Stromal cell of bone marrow (primary cell): ENCODE results near the gene PDE9A.

Experiments used
- DNase-seq: peaks from one replicate; pipeline ENCODE4 v3.0.0-alpha.2; 2012; ENCODE audit warnings: low read depth

The PDE9A gene

GRCh38 chr21:42771503-42771805 is 118.0 kb downstream of the PDE9A start:
- no peak for DNase-seq

DNA sequence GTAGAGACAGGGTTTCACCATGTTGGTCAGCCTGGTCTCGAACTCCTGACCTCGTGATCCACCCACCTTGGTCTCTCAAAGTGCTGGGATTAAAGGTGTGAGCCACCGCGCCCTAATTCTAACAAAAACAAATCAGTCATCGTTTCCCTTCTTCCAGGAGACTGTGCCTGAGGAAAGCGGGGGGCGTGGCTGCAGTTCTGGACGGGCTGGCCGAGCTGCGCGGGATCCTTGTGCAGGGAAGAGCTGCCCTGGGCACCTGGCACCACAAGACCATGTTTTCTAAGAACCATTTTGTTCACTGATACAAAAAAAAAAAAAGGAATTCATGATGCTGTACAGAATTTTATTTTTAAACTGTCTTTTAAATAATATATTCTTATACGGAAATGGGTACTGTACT is 121.7 kb downstream of the PDE9A start:
- no peak for DNase-seq

GRCh38 chr21:42775891-42776290 is 122.5 kb downstream of the PDE9A start:
- DNase-seq, result no peak

DNA sequence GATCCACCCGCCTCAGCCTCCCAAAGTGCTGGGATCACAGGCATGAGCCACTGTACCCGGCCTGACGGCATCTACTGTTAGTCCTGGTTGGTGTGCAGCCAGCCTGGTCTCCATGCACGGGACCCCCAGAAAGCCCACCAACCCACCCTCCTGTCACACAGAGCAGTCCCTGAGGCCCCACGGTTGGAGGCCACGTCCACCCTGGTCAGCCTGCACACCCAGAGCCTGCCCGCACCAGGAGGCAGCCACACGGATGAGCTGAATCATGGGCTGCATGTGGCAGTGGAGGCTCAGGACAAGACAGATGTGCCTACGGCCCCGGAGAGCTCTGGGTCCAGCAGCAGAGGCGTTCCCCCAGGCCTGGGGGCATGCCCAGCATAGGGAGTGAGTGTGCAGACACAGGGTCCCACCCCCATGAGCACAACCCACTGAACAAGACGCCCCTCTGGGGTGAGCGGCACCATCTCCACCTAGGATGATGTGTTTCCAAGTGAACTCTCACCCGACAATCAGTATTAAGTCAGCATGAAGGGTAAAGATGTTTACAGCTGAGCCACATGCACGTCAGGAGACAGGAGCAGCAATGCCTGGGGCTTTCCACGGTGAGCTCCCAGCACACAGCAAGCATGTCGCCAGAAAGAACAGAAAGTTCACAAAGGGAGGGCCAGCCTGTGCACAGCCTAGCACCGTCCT is 123.8 kb downstream of the PDE9A start:
- DNase-seq, result no peak

DNA sequence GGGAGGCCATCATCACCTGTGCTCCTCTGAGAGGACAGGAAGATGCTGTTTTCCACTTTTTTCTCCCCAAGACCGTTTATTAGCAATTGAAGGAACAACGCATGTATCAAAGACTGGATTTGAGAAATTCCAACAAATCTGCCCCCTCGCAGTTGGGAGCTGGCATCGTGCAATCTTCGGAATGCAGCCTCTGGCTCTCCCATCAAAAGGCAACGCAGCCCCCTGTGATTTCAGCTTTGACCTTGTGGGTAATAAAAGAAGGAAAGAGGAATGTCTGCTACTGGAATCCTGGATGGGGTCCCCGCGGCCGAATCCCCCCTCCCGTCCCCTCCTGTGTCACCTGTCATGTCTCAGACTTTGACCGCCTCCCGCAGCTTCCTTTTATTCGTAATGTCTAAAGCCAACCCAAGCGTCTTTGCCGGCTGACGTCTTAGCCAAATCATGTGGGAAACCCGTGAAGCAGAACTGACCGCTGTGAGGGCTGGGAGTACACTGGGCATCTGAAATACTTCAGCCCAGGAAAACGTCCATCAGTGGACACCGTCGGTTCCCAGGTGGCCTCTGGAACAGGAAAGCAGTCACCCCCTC is 124.4 kb downstream of the PDE9A start:
- DNase-seq, result no peak

DNA sequence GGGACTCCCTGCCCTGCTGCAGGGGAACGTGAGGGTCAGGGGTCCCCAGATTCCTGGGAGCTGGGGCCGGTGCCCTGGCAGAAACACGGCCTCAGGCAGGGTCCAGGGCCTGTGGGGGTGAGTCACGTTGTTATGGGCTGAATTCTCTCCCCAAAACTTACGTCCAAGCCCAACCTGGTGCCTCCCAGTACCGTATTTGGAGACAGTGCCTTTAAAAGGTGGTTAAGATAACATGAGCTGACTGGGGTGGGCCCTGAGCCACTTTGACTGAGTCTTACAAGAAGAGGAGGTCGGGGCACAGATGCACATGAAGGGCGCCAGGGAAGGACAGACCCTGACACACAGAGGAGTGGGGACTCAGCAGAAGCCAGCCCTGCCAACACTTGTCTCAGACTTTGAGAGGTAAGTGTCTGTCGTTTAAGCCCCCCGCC is 126.0 kb downstream of the PDE9A start:
- no peak for DNase-seq

DNA sequence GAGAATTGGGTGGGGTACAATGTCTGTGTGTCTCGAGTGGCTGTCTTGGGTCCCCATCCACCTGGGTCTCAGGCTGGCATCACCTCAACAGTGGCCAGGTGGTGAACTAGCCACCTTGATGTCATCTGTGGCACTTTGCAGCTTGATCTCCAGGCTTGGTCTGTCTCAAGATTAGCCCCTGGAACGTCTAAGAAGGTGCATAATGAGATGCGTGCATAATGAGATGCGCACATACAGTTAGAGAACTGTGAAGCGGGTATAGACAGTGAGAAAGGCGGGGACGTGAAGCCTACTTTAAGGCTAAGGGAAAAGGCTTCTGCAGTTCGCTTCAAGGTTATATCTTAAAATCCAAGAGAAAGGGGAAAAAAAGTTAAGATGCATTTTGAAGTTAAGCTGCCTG is 127.2 kb downstream of the PDE9A start:
- no peak for DNase-seq

DNA sequence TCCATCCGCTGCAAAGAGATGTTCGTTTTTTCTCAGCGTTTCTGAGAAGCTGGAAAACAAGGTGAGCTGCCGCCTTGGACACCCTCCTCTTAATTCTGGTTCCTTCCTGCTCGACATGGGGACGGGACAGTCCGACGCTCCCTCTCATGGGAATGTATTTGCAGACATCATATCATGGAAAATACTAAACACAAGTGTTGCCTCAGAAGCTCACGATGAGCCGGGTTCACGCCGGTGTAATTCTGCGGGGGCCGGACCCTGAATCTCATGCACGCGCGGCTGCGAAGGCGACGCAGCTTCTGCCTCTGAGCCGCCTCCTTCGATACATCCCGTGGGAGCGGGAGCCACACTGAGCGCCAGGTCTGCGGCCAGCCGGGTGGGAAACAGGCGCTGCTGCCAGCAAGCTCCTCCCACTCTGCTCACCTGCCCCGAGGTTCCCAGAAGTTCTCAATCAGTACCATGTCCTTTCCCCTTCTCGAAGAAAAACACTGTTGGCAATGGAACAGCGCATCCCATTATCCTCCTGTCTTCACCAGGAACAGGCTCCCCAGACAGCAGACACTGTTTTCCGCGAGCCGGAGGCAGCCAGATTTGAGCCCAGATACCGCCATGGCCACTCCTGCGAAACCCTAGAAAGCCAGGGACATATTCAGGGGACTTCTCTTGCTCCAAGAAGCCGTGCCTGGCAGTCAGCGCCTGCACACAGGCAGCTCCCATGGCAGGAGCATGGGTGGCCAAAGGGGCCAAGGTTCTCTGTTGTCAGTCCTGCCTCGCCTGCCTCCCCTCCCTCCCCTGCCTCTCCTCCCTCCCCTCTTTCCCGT is 127.9 kb downstream of the PDE9A start:
- DNase-seq, result no peak

- no peak for DNase-seq
These were observed 128.7 kb downstream of the PDE9A start for GRCh38 chr21:42781971-42782722.

- no peak for DNase-seq
These were observed 129.4 kb downstream of the PDE9A start for GRCh38 chr21:42782723-42783242.

GRCh38 chr21:42784276-42784675 is 130.9 kb downstream of the PDE9A start:
- no peak for DNase-seq

DNA sequence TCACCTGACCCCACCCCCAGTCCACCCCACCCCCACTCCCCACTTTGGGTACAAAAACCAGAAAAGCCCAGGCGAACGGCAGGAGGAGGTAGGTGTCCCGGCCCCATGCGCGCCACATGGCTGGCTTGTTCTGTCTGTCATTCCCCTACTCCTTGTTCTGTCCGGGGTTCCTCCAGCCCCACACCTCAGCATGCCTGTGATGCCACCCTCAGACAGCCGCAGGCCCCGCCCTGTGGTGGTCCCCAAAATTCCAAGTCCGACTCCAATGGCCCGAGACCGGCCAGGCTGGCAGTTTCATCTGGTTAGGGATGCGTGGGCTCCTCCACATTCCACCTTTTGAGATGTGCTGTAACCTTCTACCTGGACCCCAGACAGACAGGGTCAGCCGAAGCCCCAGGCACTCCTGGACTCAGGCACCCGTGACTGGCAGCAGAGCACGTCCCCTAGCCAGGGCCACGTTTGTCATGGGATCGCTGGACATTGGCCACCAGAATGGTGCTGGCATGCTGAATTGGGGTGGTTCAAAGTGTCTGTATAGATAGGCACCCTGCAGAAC is 131.6 kb downstream of the PDE9A start:
- no peak for DNase-seq

- DNase-seq, result no peak
These were observed 132.4 kb downstream of the PDE9A start for GRCh38 chr21:42785666-42786427.

DNA sequence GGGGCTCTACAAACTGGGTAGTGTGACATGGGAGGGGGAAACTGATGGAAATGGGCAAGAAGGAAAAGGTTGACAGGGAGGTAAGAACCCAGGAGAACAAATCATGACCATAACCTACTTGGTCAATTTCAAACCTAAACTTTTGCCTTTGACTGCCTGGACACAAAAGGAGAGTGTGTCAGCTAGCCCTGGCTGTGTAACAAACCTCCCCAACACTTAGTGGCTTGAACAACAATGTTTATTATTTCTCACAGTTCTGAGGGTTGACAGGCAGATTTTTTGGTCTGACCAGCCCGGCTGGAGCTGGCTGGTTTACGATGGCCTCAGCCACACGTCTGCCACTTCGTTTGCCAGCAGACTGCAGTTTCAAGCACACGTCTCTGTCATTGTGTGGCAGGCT is 133.5 kb downstream of the PDE9A start:
- no peak for DNase-seq

- no peak for DNase-seq
These were observed 134.2 kb downstream of the PDE9A start for GRCh38 chr21:42787613-42788012.

DNA sequence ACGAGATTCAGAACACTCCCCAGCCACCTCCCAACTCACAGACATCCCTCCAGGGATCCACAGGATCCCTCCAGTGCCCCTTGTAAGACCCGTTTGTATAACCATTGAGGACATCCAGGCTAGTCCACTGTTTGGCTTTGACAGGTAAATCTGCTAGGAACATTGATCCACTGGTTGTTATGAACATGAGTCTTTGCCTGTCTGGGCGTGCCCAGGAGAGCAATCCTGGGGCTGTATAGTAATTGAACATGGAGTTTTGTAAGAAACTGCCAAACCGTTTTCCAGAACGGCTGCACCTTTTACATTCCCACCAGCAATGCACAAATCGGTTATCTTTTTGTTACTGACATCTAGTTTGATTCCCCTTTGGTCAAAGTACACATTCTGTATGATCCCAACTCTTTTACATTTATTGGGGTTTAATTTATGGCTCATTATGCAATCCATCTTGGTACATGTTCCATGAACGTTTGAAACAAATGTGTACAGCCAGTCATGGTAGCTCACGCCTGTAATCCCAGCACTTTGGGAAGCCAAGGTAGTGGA is 137.2 kb downstream of the PDE9A start:
- no peak for DNase-seq

DNA sequence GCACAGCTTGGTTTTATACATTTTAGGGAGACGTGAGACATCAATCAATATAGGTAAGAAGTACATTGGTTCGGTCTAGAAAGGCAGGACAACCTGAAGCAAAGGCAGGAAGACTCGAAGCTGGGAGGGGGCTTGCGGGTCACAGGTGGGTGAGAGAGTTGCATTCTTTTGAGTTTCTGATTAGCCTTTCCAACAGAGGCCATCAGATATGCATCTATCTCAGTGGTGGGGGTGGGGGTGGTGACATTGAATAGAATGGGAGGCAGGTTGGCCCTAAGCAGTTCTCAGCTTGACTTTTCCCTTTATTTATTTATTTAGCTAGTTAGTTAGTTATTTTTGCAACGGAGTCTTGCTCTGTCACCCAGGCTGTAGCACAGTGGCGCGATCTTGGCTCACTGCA is 140.4 kb downstream of the PDE9A start:
- DNase-seq, result no peak

DNA sequence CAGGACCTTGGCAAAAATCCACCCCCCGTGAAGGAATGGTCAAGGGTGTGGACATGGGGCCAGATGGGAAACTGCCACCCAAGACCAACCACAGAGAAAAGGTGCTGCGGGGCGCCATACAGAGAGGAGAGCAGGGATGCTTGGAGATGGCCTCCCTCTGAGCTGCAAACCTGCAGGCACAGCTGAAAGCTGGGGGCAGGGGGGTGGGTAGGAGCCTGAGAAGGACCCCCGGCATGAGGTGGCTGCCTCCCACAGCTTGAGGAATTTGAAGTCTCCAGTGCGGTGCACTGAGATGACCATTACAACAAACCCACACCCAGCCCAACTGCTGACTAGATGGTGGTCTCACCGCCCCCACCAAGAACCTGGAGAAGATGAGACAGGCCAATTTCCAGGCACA is 141.1 kb downstream of the PDE9A start:
- no peak for DNase-seq

- no peak for DNase-seq
These were observed 143.1 kb downstream of the PDE9A start for GRCh38 chr21:42796327-42797062.

DNA sequence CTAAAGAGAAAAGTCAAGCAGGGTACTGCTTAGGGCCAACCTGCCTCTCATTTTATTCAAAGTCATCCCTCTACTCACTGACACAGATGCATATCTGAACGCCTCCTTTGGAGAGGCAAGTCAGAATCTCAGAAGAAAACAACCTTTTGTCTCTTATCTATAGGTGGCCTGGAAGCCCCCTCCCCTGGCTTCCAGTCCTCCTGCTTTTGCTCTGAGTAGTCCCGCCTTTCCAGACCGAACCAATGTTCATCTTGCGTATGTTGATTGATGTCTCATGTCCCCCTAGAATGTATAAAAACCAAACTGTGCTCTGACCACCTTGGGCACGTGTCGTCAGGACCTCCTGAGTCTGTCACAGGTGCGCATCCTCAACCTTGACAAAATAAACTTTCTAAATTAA is 144.1 kb downstream of the PDE9A start:
- no peak for DNase-seq
